Measurements from ENCODE around the gene KRTAP1-5.

GRCh38 chr17:41024697-41025096 lies 2.3 kb downstream of the KRTAP1-5 start:
- TF ChIP-seq CTCF (conservative IDR thresholded peaks at IDR 0.05) (no peak), EZH2 (IDR thresholded peaks at IDR 0.05; ENCODE audit: low read depth) (no peak)

Data from PC-9 (cell line).